ENCODE results near the gene SLC43A1.
"Not testable (repeated sequence)": the region's sequence is repeated elsewhere in the genome, so short reads cannot be mapped to it uniquely, and the experiment has no call there.

The SLC43A1 gene

GRCh38 chr11:57515332-57516060 lies at the start of gene SLC43A1:
Gene SLC43A1 (minus strand): TSS chr11:57515702. CDS start chr11:57514111, 1,591 bp downstream.
- no peak for DNase-seq (ENCODE audit: low read depth in 2 of 2)

- no peak for DNase-seq (ENCODE audit: low read depth in 2 of 2)
These were observed 47.1 kb upstream of the SLC43A1 start for GRCh38 chr11:57562596-57562995.

DNA sequence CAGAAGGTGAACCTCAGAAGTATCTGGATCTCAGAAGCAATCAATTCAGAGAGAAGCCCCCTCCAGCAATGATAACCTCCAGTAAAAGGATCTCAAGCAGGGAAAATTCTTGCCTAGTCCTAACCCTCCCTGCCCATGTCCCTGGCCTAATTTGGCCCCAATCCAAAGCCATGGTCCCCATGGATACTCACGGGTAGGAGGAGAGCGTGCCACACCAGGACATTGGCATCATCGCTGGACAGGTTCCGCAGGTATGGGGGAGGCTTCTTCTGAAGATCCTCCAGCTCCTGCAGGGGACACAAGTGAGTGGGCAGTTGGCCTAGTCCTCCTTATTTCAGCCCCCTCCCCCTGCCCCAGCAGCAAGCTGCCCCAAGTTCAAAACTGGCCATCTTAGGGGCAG lies 44.6 kb upstream of the SLC43A1 start:
- DNase-seq (ENCODE audit: low read depth in 2 of 2), result no peak

GRCh38 chr11:57556041-57556440 lies 40.5 kb upstream of the SLC43A1 start:
- DNase-seq (ENCODE audit: low read depth in 2 of 2), result no peak

DNA sequence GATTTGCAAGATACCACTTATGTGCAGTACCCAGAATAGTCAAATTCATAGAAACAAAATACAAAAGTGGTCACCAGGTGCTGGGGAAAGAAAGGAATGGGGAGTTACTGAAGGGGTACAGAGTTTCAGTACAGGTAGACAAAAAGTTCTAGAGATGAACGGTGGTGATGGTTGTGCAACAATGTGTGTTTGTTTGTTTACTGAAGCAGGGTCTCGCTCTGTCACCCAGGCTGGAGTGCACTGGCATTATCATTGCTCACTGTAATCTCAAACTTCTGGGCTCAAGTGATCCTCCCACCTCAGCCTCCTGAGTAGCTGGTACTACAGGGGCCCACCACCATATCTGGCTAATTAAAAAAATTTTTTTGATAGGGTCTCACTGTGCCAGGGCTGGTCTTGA lies 39.9 kb upstream of the SLC43A1 start:
- DNase-seq (ENCODE audit: low read depth in 2 of 2), result no peak

- no peak for DNase-seq (ENCODE audit: low read depth in 2 of 2)
These were observed 37.0 kb upstream of the SLC43A1 start for GRCh38 chr11:57552479-57552878.

DNA sequence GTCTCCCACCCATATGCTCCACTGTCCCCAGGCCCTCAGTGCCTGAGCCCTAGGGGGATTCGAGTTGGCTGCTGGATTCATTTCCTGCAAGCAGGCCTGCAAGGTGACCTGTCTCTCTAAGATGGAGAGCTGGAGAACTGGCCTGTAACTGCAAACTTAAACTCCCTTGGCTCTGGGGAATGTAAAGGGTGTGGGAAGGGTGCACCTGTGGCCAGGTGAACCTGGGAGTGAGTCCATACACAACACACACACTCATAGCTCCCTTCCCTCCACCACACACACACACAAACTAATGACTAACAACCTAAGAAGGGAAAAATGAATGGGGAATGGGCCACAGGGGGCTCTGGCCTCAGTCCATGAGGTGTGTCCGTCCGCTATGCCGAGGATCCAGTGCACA lies 36.4 kb upstream of the SLC43A1 start:
- DNase-seq (ENCODE audit: low read depth in 2 of 2), result no peak

- no peak for DNase-seq (ENCODE audit: low read depth in 2 of 2)
These were observed 34.5 kb upstream of the SLC43A1 start for GRCh38 chr11:57549983-57550382.

- DNase-seq (ENCODE audit: low read depth in 2 of 2), result no peak
These were observed 32.4 kb upstream of the SLC43A1 start for GRCh38 chr11:57547854-57548377.

DNA sequence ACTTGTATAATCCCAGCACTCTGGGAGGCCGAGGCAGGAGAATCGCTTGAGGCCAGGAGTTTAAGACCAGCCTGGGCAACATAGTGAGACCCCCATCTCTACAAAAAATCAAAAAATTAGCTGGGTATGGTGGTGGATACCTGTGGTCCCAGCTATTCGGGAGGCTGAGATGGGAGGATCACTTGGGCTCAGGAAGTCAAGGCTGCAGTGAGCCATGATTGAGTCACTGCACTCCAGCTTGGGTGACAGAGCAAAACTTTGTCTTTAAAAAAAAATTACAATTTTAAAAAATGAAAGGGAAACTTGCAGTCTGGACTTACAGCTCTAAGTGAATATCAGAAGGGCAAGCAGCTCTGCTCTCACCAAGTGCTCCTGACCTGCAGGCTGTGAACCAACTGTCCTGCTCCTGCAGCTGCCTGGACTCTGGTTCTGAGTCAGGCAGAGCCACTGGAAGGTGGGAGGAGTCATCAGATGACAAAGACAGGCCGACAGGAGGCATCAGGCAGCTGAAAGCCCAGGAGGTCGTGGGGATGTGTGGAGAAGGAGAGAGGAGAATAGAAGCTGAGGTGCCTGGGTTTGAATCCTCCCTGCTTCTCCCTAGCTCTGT lies 31.5 kb upstream of the SLC43A1 start:
- DNase-seq (ENCODE audit: low read depth in 2 of 2), result no peak

GRCh38 chr11:57546451-57546850 lies 30.9 kb upstream of the SLC43A1 start:
- DNase-seq (ENCODE audit: low read depth in 2 of 2), result no peak

DNA sequence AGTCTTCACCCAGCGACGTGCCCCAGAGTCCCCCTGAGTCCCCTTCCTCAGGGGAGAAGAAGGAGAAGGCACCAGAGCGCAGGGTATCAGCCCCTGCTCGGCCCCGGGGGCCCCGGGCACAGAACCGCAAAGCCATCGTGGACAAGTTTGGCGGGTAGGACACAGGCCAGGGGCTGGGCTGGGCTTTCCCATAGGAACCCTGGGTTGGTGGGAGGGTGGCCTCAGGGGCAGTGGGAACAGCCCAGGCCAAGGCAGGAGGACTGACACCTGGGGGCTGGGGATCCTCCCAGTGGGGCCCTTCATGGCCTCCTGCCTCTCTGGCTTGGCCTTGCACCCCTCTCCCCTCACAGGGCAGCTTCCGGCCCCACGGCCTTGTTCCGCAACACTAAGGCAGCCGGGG lies 30.4 kb upstream of the SLC43A1 start:
- no peak for DNase-seq (ENCODE audit: low read depth in 2 of 2)

GRCh38 chr11:57544566-57544965 lies 29.1 kb upstream of the SLC43A1 start:
- no peak for DNase-seq (ENCODE audit: low read depth in 2 of 2)

GRCh38 chr11:57543593-57543992 lies 28.1 kb upstream of the SLC43A1 start:
- no peak for DNase-seq (ENCODE audit: low read depth in 2 of 2)

DNA sequence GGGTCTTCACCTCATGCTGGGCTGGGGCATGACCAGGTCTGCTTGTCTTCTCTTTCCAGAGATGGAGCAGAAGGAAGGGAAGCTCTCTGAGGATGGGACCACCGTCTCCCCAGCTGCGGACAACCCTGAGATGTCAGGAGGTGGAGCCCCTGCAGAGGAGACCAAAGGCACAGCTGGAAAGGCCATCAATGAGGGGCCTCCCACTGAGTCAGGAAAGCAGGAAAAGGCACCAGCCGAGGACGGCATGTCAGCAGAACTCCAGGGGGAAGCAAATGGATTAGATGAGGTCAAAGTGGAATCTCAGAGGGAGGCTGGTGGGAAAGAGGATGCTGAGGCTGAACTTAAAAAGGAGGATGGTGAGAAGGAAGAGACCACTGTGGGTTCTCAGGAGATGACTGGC lies 27.1 kb upstream of the SLC43A1 start:
- DNase-seq (ENCODE audit: low read depth in 2 of 2), result no peak

GRCh38 chr11:57541169-57541568 lies 25.7 kb upstream of the SLC43A1 start:
- no peak for DNase-seq (ENCODE audit: low read depth in 2 of 2)

DNA sequence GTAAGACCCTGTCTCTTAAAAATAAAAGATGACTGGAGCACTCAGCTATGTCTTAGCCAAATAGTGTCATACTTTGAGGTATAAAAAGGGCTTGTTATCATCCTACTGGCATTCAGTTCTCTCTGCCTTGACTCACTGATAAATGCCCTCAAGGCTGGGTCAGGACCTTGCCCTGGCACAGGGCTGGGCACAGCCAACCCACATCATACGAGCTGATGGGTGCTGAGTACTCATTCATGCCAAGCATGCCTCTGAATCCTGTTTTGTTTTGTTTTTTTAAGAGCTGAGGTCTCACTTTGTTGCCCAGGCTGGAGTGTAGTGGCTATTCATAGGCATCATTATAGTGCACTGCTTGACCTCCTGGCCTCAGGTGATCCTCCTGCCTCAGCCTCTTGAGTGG lies 23.8 kb upstream of the SLC43A1 start:
- no peak for DNase-seq (ENCODE audit: low read depth in 2 of 2)

GRCh38 chr11:57536947-57537619 lies 21.6 kb upstream of the SLC43A1 start, which contains the start of gene SMTNL1:
Gene SMTNL1 (plus strand): TSS chr11:57537595. CDS start chr11:57542643, 5,048 bp downstream.
- no peak for DNase-seq (ENCODE audit: low read depth in 2 of 2)

DNA sequence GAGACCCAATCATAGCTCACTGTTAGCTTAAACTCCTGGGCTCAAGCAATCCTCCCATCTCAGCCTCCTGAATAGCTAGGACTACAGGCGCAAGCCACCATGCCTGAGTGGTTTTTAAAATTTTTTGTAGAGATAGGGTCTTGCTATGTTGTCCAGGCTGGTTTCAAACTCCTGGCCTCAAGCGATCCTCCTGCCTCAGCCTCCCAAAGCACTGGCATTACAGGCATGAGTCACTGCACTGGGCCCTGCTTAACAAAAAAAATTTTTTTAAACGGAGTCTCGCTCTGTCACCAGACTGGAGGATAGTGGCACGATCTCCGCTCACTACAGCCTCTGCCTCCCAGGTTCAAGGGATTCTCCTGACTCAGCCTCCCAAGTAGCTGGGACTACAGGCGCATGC lies 18.9 kb upstream of the SLC43A1 start:
- not testable (repeated sequence) for DNase-seq (ENCODE audit: low read depth in 2 of 2)

- peak; percentile 92 to 93 for DNase-seq (ENCODE audit: low read depth in 2 of 2)
These were observed 15.3 kb upstream of the SLC43A1 start, which contains the start of gene TIMM10 for GRCh38 chr11:57530596-57531507. Gene TIMM10 (minus strand): TSS chr11:57530754. CDS start chr11:57530189, 565 bp downstream.

DNA sequence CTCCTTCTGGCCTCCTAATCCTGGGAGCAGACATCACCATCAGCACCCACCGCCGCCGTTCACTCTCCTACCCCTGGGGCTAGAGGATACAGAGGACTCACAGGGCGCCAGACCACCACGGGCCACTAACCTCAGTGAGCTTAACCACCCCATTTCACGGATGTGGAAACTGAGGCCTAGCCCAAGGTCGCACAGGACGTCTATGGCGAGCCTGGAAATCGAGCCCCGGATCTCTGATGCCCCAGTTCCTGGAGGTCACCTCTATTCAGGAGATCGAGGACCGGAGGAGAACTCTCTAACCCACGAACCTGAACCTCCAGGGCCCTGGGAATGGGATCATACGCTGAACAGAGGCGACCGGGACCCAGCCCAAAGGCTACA lies 14.7 kb upstream of the SLC43A1 start:
- no peak for DNase-seq (ENCODE audit: low read depth in 2 of 2)

- no peak for DNase-seq (ENCODE audit: low read depth in 2 of 2)
These were observed 13.5 kb upstream of the SLC43A1 start for GRCh38 chr11:57529012-57529411.
